ENCODE results near the gene ARID3A. TPM values are rescaled to one million over a fixed set of nuclear protein-coding genes. Genes with fewer than 3 reads are reported as not detected.

ARID3A gene
- total RNA-seq, 2 experiments from 2014 or later: 25.1 to 36.0 TPM

GRCh38 chr19:990119-990571 is 64.3 kb downstream of the ARID3A start:
- peaks cover 14% of the 10 kb centered on the region for H3K36me3 Mint-ChIP-seq (ENCODE audit: low read depth)
- ATAC-seq (no peak), DNase-seq (no peak)
- H3K9me3 Mint-ChIP-seq (ENCODE audit: low read depth): no peaks in the 10 kb centered on the region
- ChIA-PET CTCF (interaction anchor here (0.8 kb wide), 1 partner anchor 75 kb away, joined by 3 read pairs; no protein-coding TSS in a partner anchor), POLR2A (interaction anchor here (1.6 kb wide), 1 partner anchor 31 kb away, joined by 6 read pairs; the partner anchor contains the start of gene RNU6-2)
- peaks cover 4% of the 10 kb centered on the region for H3K4me1 Mint-ChIP-seq
- H3K27me3 Mint-ChIP-seq: no peaks in the 10 kb centered on the region
- intact Hi-C loops (cut with DNase I, micrococcal nuclease): no loop called here
- H3K27ac Mint-ChIP-seq: no peak overlapping the region
- no peak overlapping the region for H3K4me3 Mint-ChIP-seq

- ChIA-PET POLR2A (interaction anchor here (1.6 kb wide), 1 partner anchor 31 kb away, joined by 6 read pairs; the partner anchor contains the start of gene RNU6-2), CTCF (interaction anchor here (0.6 to 0.8 kb wide), 2 partner anchors 61 to 75 kb away, joined by 3 read pairs; no protein-coding TSS in a partner anchor)
- H3K27me3 Mint-ChIP-seq: no peaks in the 10 kb centered on the region
- intact Hi-C loops (cut with DNase I, micrococcal nuclease): loop anchor here in 1 of 2 experiments (1.0 kb wide), 5 partner anchors 72 to 310 kb away; no protein-coding TSS in a partner anchor
- H3K4me1 Mint-ChIP-seq: peaks cover under 1% of the 10 kb centered on the region
- no peaks in the 10 kb centered on the region for H3K9me3 Mint-ChIP-seq (ENCODE audit: low read depth)
- H3K36me3 Mint-ChIP-seq (ENCODE audit: low read depth): peaks cover 14% of the 10 kb centered on the region
- ATAC-seq (no peak), DNase-seq (no peak)
- H3K4me3 Mint-ChIP-seq: no peak overlapping the region
- no peak overlapping the region for H3K27ac Mint-ChIP-seq
Observed at GRCh38 chr19:990746-991145, 64.9 kb downstream of the ARID3A start.

- POLR2A ChIA-PET: interaction anchor here (1.6 kb wide), 1 partner anchor 30 kb away, joined by 6 read pairs; the partner anchor contains the start of gene RNU6-2
- peaks cover 14% of the 10 kb centered on the region for H3K36me3 Mint-ChIP-seq (ENCODE audit: low read depth)
- H3K4me1 Mint-ChIP-seq: peaks cover 2% of the 10 kb centered on the region
- peak; percentile 91 for DNase-seq
- no peak overlapping the region for H3K27ac Mint-ChIP-seq
- H3K27me3 Mint-ChIP-seq: no peaks in the 10 kb centered on the region
- no peaks in the 10 kb centered on the region for H3K9me3 Mint-ChIP-seq (ENCODE audit: low read depth)
- CTCF ChIA-PET: interaction anchor here (0.5 to 0.6 kb wide), 2 partner anchors 61 to 62 kb away, joined by 3 read pairs; no protein-coding TSS in a partner anchor
- ATAC-seq: peak; percentile 80
- intact Hi-C loops (cut with DNase I, micrococcal nuclease): loop anchor here in 1 of 2 experiments (1.0 kb wide), 5 partner anchors 71 to 311 kb away; no protein-coding TSS in a partner anchor
- H3K4me3 Mint-ChIP-seq: no peak overlapping the region
Observed at GRCh38 chr19:991174-991931, 65.5 kb downstream of the ARID3A start.

- no peak overlapping the region for H3K27ac Mint-ChIP-seq
- H3K4me3 Mint-ChIP-seq: no peak overlapping the region
- no peaks in the 10 kb centered on the region for H3K27me3 Mint-ChIP-seq
- DNase-seq (no peak), ATAC-seq (no peak)
- intact Hi-C loops (cut with DNase I, micrococcal nuclease): loop anchor here in 1 of 2 experiments (1.0 kb wide), 5 partner anchors 70 to 312 kb away; no protein-coding TSS in a partner anchor
- ChIA-PET CTCF (no interaction called here), POLR2A (interaction anchor here (1.6 kb wide), 1 partner anchor 30 kb away, joined by 6 read pairs; the partner anchor contains the start of gene RNU6-2)
- peaks cover 9% of the 10 kb centered on the region for H3K36me3 Mint-ChIP-seq (ENCODE audit: low read depth)
- H3K9me3 Mint-ChIP-seq (ENCODE audit: low read depth): no peaks in the 10 kb centered on the region
- H3K4me1 Mint-ChIP-seq: peaks cover 7% of the 10 kb centered on the region
Observed at GRCh38 chr19:991932-992669, 66.3 kb downstream of the ARID3A start.

GRCh38 chr19:992670-993055 is 66.8 kb downstream of the ARID3A start:
- H3K27me3 Mint-ChIP-seq: peaks cover 1% of the 10 kb centered on the region
- CTCF ChIA-PET: no interaction called here
- DNase-seq (no peak), ATAC-seq (no peak)
- intact Hi-C loops (cut with DNase I, micrococcal nuclease): no loop called here
- no peak overlapping the region for H3K4me3 Mint-ChIP-seq
- POLR2A ChIA-PET: no interaction called here
- peaks cover 9% of the 10 kb centered on the region for H3K36me3 Mint-ChIP-seq (ENCODE audit: low read depth)
- H3K9me3 Mint-ChIP-seq (ENCODE audit: low read depth): no peaks in the 10 kb centered on the region
- peaks cover 7% of the 10 kb centered on the region for H3K4me1 Mint-ChIP-seq
- no peak overlapping the region for H3K27ac Mint-ChIP-seq

- H3K27ac Mint-ChIP-seq: no peak overlapping the region
- H3K36me3 Mint-ChIP-seq (ENCODE audit: low read depth): peaks cover 9% of the 10 kb centered on the region
- no peaks in the 10 kb centered on the region for H3K9me3 Mint-ChIP-seq (ENCODE audit: low read depth)
- DNase-seq (no peak), ATAC-seq (no peak)
- POLR2A ChIA-PET: no interaction called here
- H3K4me3 Mint-ChIP-seq: no peak overlapping the region
- peaks cover 7% of the 10 kb centered on the region for H3K4me1 Mint-ChIP-seq
- H3K27me3 Mint-ChIP-seq: peaks cover 6% of the 10 kb centered on the region
- intact Hi-C loops (cut with DNase I, micrococcal nuclease): no loop called here
- CTCF ChIA-PET: no interaction called here
Observed at GRCh38 chr19:993361-993830, 67.6 kb downstream of the ARID3A start.

- Mint-ChIP-seq H3K9me3 (ENCODE audit: low read depth) (no peaks in the 10 kb centered on the region), H3K4me3 (no peak overlapping the region), H3K4me1 (peaks cover 7% of the 10 kb centered on the region), H3K27me3 (peaks cover 8% of the 10 kb centered on the region), H3K27ac (no peak overlapping the region), H3K36me3 (ENCODE audit: low read depth) (peaks cover 9% of the 10 kb centered on the region)
- ChIA-PET CTCF (interaction anchor here (1.1 kb wide), 1 partner anchor 71 kb away, joined by 3 read pairs; no protein-coding TSS in a partner anchor), POLR2A (no interaction called here)
- no peak for DNase-seq
- no peak for ATAC-seq
- intact Hi-C loops (cut with DNase I, micrococcal nuclease): no loop called here
Observed at GRCh38 chr19:993831-994393, 68.1 kb downstream of the ARID3A start.

GRCh38 chr19:994516-994915 is 68.7 kb downstream of the ARID3A start:
- ChIA-PET POLR2A (no interaction called here), CTCF (interaction anchor here (1.1 kb wide), 1 partner anchor 72 kb away, joined by 3 read pairs; no protein-coding TSS in a partner anchor)
- DNase-seq (no peak), ATAC-seq (no peak)
- no peak overlapping the region for H3K4me3 Mint-ChIP-seq
- H3K9me3 Mint-ChIP-seq (ENCODE audit: low read depth): no peaks in the 10 kb centered on the region
- peaks cover 7% of the 10 kb centered on the region for H3K4me1 Mint-ChIP-seq
- H3K27me3 Mint-ChIP-seq: peaks cover 14% of the 10 kb centered on the region
- no peak overlapping the region for H3K27ac Mint-ChIP-seq
- intact Hi-C loops (cut with DNase I, micrococcal nuclease): no loop called here
- peaks cover 9% of the 10 kb centered on the region for H3K36me3 Mint-ChIP-seq (ENCODE audit: low read depth)

GRCh38 chr19:995051-995827 is 69.4 kb downstream of the ARID3A start:
- peaks cover 7% of the 10 kb centered on the region for H3K4me1 Mint-ChIP-seq
- no peak for ATAC-seq
- H3K4me3 Mint-ChIP-seq: no peak overlapping the region
- H3K36me3 Mint-ChIP-seq (ENCODE audit: low read depth): peaks cover 9% of the 10 kb centered on the region
- ChIA-PET POLR2A (no interaction called here), CTCF (interaction anchor here (1.1 kb wide), 1 partner anchor 72 kb away, joined by 3 read pairs; no protein-coding TSS in a partner anchor)
- no peaks in the 10 kb centered on the region for H3K9me3 Mint-ChIP-seq (ENCODE audit: low read depth)
- peaks cover 14% of the 10 kb centered on the region for H3K27me3 Mint-ChIP-seq
- no peak for DNase-seq
- intact Hi-C loops (cut with DNase I, micrococcal nuclease): no loop called here
- H3K27ac Mint-ChIP-seq: no peak overlapping the region

- intact Hi-C loops (cut with DNase I, micrococcal nuclease): no loop called here
- H3K4me3 Mint-ChIP-seq: peak overlapping the region; percentile 44
- no peak overlapping the region for H3K27ac Mint-ChIP-seq
- ATAC-seq (peak; percentile 54), DNase-seq (peak; percentile 84)
- ChIA-PET POLR2A (interaction anchor here (0.6 kb wide), 1 partner anchor 25 kb away, joined by 3 read pairs; the partner anchor contains the start of gene RNU6-2), CTCF (interaction anchor here (0.6 to 2.3 kb wide), 5 partner anchors 9 to 133 kb away, joined by 3 to 8 read pairs (median 4); partner anchors contain the start of gene WDR18)
- peaks cover 14% of the 10 kb centered on the region for H3K27me3 Mint-ChIP-seq
- peaks cover 8% of the 10 kb centered on the region for H3K4me1 Mint-ChIP-seq
- no peaks in the 10 kb centered on the region for H3K9me3 Mint-ChIP-seq (ENCODE audit: low read depth)
- peaks cover 5% of the 10 kb centered on the region for H3K36me3 Mint-ChIP-seq (ENCODE audit: low read depth)
Observed at GRCh38 chr19:996051-996838, 70.4 kb downstream of the ARID3A start.

Data from activated CD4-positive, alpha-beta T cell treated with anti-CD3 and anti-CD28 coated beads for 36 hours (primary cell).